K562 (cell line): Measurements from ENCODE around the gene SYPL2. TPM values are rescaled to one million over a fixed set of nuclear protein-coding genes. Genes with fewer than 3 reads are reported as not detected.

Source experiments
- ATAC-seq: fragments of 200-7000 bp; cut with Tn5 transposase; 3 replicates; pipeline ENCODE4 v1.9.1; 2020; ENCODE audit warnings: moderate library complexity
- BruUV-seq: library from RNA; stranded (reverse); fragments of 400-500 nt; replicated peaks from 2 replicates; lab custom pipeline; 2021; lab: Mats Ljungman, UMichigan
- CTCF ChIA-PET: fragments of 300-600 bp; formaldehyde crosslinking; extraction: SDS; loops from one replicate; lab custom pipeline; 2021; ENCODE audit warnings: low intra/inter-chr PET ratio; lab: Yijun Ruan, JAX
- POLR2A ChIA-PET: fragments of 300-600, 350-650 bp; sonication (Branson Sonifier 250); formaldehyde crosslinking; extraction: SDS; loops from one replicate; lab custom pipeline; 2021; ENCODE audit warnings: antibody characterized with exemption, inconsistent platforms; lab: Yijun Ruan, JAX
- DNase-seq, 4 experiments: peaks; one replicate each; pipeline versions ENCODE4 v3.0.0 to v3.0.0-alpha.2; 2011 to 2018; ENCODE audit warnings: low spot score in 3 of 4, mixed read lengths in 3 of 4; ENCODE audit errors: extremely low read depth in 1 of 4
- FAIRE-seq: peaks from 2 replicates; lab custom pipeline; 2011; peaks lifted over from hg19 to GRCh38; lab: Jason Lieb, UNC
- H2AFZ ChIP-seq: 2 replicates; pipeline ENCODE4 v1.6.0; 2011; ENCODE audit warnings: low read depth, low read length, control low read depth, inconsistent platforms
- H3K27ac ChIP-seq: fragments of 200-600 bp; 3 replicates; pipeline ENCODE4 v1.8.0; 2011; ENCODE audit warnings: low read depth, mild to moderate bottlenecking, control low read depth, inconsistent platforms, low read length, moderate library complexity, mixed read lengths; ENCODE audit errors: extremely low read depth
- H3K27me3 ChIP-seq, 2 experiments: fragments of 300-600 bp in 1 of 2; 2 replicates in 1 of 2; 3 replicates in 1 of 2; pipeline versions ENCODE4 v1.6.0 to v1.8.0; 2011; ENCODE audit warnings: inconsistent platforms in 2 of 2, low read length in 2 of 2, mild to moderate bottlenecking in 1 of 2, mixed read lengths in 1 of 2, moderate library complexity in 1 of 2; ENCODE audit not compliant: control insufficient read depth in 2 of 2, insufficient read depth in 2 of 2
- H3K36me3 ChIP-seq: fragments of 300-600 bp; 3 replicates; pipeline ENCODE4 v1.8.0; 2011; ENCODE audit warnings: mild to moderate bottlenecking, low read length, inconsistent platforms; ENCODE audit not compliant: control insufficient read depth, insufficient read depth
- H3K4me1 ChIP-seq, 2 experiments: fragments of 200-600 bp in 1 of 2; replicated peaks in 1 of 2; 2 replicates in 1 of 2; 3 replicates in 1 of 2; pipeline versions ENCODE4 v1.5.1 to v1.8.0; 2011; ENCODE audit warnings: inconsistent platforms in 2 of 2, low read length in 2 of 2, mild to moderate bottlenecking in 1 of 2, mixed read lengths in 1 of 2, moderate library complexity in 1 of 2; ENCODE audit not compliant: control insufficient read depth in 2 of 2, insufficient read depth in 2 of 2
- H3K4me2 ChIP-seq: 2 replicates; pipeline ENCODE4 v1.6.1; 2011; ENCODE audit warnings: low read length, control low read depth, inconsistent platforms, mixed read lengths; ENCODE audit not compliant: insufficient read depth
- H3K4me3 ChIP-seq: fragments of 200-600 bp; sonication (generic), shearing (Covaris generic); 2 replicates; pipeline ENCODE4 v1.5.1; 2016; ENCODE audit warnings: control low read depth, inconsistent platforms
- H3K79me2 ChIP-seq: fragments of 200-600 bp; 3 replicates; pipeline ENCODE4 v1.8.0; 2011; ENCODE audit warnings: low read length, inconsistent platforms; ENCODE audit not compliant: control insufficient read depth, insufficient read depth
- H3K9ac ChIP-seq, 2 experiments: 2 replicates each; pipeline versions ENCODE4 v1.6.0 to v1.6.1; 2011; ENCODE audit warnings: low read depth in 2 of 2, low read length in 2 of 2, control low read depth in 1 of 2, inconsistent platforms in 1 of 2, mild to moderate bottlenecking in 1 of 2, mixed read lengths in 1 of 2; ENCODE audit not compliant: insufficient read depth in 1 of 2
- H3K9me1 ChIP-seq: one replicate; pipeline ENCODE4 v1.6.0; 2011; ENCODE audit warnings: inconsistent platforms, mild to moderate bottlenecking, low read length, moderate library complexity; ENCODE audit not compliant: control insufficient read depth, insufficient read depth
- H3K9me3 ChIP-seq: replicated peaks from 2 replicates; pipeline ENCODE4 v1.5.1; 2011; ENCODE audit warnings: low read depth, low read length, inconsistent platforms; ENCODE audit not compliant: control insufficient read depth, insufficient read depth
- H4K20me1 ChIP-seq: replicated peaks from 2 replicates; pipeline ENCODE4 v1.6.1; 2011; ENCODE audit warnings: low read length, inconsistent platforms, mixed read lengths; ENCODE audit not compliant: control insufficient read depth, insufficient read depth
- GMEB1 ChIP-seq: fragments of 250-450 bp; sonication (Bioruptor Pico); IDR thresholded peaks from 2 replicates; pipeline ENCODE4 v1.4.0; 2020; ENCODE audit warnings: mild to moderate bottlenecking
- NR2C2 ChIP-seq, 2 experiments: fragments of 200-800 bp in 1 of 2; sonication (Bioruptor generic) in 1 of 2; sonication (generic) in 1 of 2; formaldehyde crosslinking in 1 of 2; IDR thresholded peaks; 2 replicates each; pipeline versions ENCODE4 v1.6.1 to v1.8.0; 2016 to 2022; ENCODE audit warnings: mild to moderate bottlenecking in 1 of 2, missing compliant biosample characterization in 1 of 2, missing genetic modification characterization in 1 of 2, missing genetic modification reagents in 1 of 2
- YY1 ChIP-seq, 3 experiments: IDR thresholded peaks; 2 replicates each; pipeline ENCODE4 v1.6.1; 2011; ENCODE audit warnings: low read length in 2 of 3, mild to moderate bottlenecking in 2 of 3, moderate library complexity in 2 of 3, borderline replicate concordance in 1 of 3, control low read depth in 1 of 3, low read depth in 1 of 3; ENCODE audit not compliant: insufficient read depth in 3 of 3, insufficient replicate concordance in 2 of 3, control insufficient read depth in 1 of 3, insufficient read length in 1 of 3; ENCODE audit errors: extremely low read depth in 1 of 3
- WGBS: fragments of 100-300 bp; shearing (Covaris generic); methylation state at CpG from one replicate; pipeline ENCODE4 v1.1.6; 2016; ENCODE audit warnings: low coverage, mixed read lengths; ENCODE audit not compliant: insufficient coverage; ENCODE audit errors: missing lambda C conversion rate; 5-methylcytosine and 5-hydroxymethylcytosine counted together
- in situ Hi-C: fragments of 300-500 bp; cut with MboI; formaldehyde crosslinking; loops from 4 replicates; pipeline ENCODE4 v1.15.0; 2018; ENCODE audit warnings: inconsistent platforms, mixed read lengths
- intact Hi-C: fragments of 100-400 bp; cut with micrococcal nuclease; formaldehyde crosslinking; loops from 2 replicates; pipeline ENCODE4 v1.14.2; 2022
- polyA plus RNA-seq, 8 experiments: library from polyadenylated mRNA; depleted of rRNA in 4 of 8; stranded (reverse) in 5 of 8; unstranded in 3 of 8; fragments of >200 nt; fragmentation: Nextera tagmentation in 2 of 8; fragmentation: Illumina TruSeq in 1 of 8; extraction: Ambion mirVana in 2 of 8; extraction: Trizol in 1 of 8; gene quantifications; 2 replicates each; pipeline versions ENCODE4 v1.2.1 to v1.2.3, GENCODE V29; 2011 to 2014; ENCODE audit warnings: inconsistent platforms in 1 of 8, missing spikeins in 1 of 8
- total RNA-seq, 7 experiments: library from RNA; depleted of rRNA in 6 of 7; stranded (reverse); fragments of >200 nt in 6 of 7; fragmentation: Illumina TruSeq in 2 of 7; extraction: Trizol in 2 of 7; gene quantifications; 2 replicates each; pipeline versions ENCODE4 v1.2.1 to v1.2.3, GENCODE V29; 2011 to 2021; ENCODE audit warnings: low replicate concordance in 1 of 7

SYPL2 gene
- total and polyA plus RNA-seq, 9 of the 15 experiments (the other 6 are each of a cell fraction or from before 2014, with no cell fraction given), result 0.03 to 0.20 (median 0.07) TPM; not detected in 2

GRCh38 chr1:109491372-109491771 is 25.0 kb downstream of the SYPL2 start:
- ChIA-PET POLR2A (interaction anchor here (0.6 to 1.9 kb wide), 7 partner anchors 25 to 64 kb away, joined by 3 to 17 read pairs (median 3); no protein-coding TSS in a partner anchor), CTCF (interaction anchor here (0.6 to 6.9 kb wide), 2 partner anchors 41 to 90 kb away, joined by 3 to 131 read pairs; no protein-coding TSS in a partner anchor)
- intact Hi-C loops (loop anchor here (5.0 kb wide), 1 partner anchor 214 kb away; no protein-coding TSS in a partner anchor), in situ Hi-C loops (no loop called here)
- WGBS, result 77% methylated on average over 8 of the region's 8 CpGs
- H3K9me3 ChIP-seq, result no peaks in the 10 kb centered on the region
- H2AFZ ChIP-seq, result no peak overlapping the region
- H3K4me1 ChIP-seq, result peaks cover 13 to 26% of the 10 kb centered on the region in 2 experiments; a peak in 4 of 5 replicates
- H3K27me3 ChIP-seq, result no peaks in the 10 kb centered on the region
- H3K4me3 ChIP-seq, result no peak overlapping the region
- no peak overlapping the region for H3K27ac ChIP-seq
- ATAC-seq, result no peak
- no peaks in the 10 kb centered on the region for H3K9me1 ChIP-seq
- H4K20me1 ChIP-seq, result no peaks in the 10 kb centered on the region; the same call in 1 of the 2 replicates
- H3K9ac ChIP-seq, result peak overlapping the region in 1 of 2 experiments; percentile 0; a peak in 2 of 4 replicates
- FAIRE-seq, result no peak
- H3K79me2 ChIP-seq, result peaks cover 5% of the 10 kb centered on the region; the same call in 1 of the 3 replicates
- no peak overlapping the region for H3K4me2 ChIP-seq
- H3K36me3 ChIP-seq, result peaks cover 58% of the 10 kb centered on the region; the same call in 2 of the 3 replicates
- no TSS peak for BruUV-seq
- TF ChIP-seq YY1 (IDR thresholded peaks at IDR 0.05; ENCODE audit: borderline replicate concordance in 1 of 3, control insufficient read depth in 1 of 3, extremely low read depth in 1 of 3, insufficient read depth in 3 of 3, insufficient read length in 1 of 3, insufficient replicate concordance in 2 of 3, low read depth in 1 of 3, low read length in 2 of 3) (peak in 1 of 3 experiments; percentile 10), GMEB1 (CRISPR knock-in tag) (no peak), NR2C2 (CRISPR knock-in tag; IDR thresholded peaks at IDR 0.05) (0 out of 2 replicates have a peak, but pooled peaks have one; percentile 5), NR2C2 (tag; IDR thresholded peaks at IDR 0.05) (no peak)
- no peak for DNase-seq
